Peyer's patch (tissue), 4 donors: ENCODE measurements around the gene MADCAM1. TPM values are rescaled to one million over a fixed set of nuclear protein-coding genes. Genes with fewer than 3 reads are reported as not detected.

Experiments
- DNase-seq, 3 donors: peaks; one replicate each; pipeline ENCODE4 v3.0.0-alpha.2; 2017 to 2019
- H3K27ac ChIP-seq, 4 donors: fragments of 200-600 bp; sonication (generic); one replicate each; pipeline ENCODE4 v1.5.1; 2016 to 2019
- H3K27me3 ChIP-seq, 2 donors: fragments of 200-600 bp; sonication (generic); one replicate each; pipeline ENCODE4 v1.5.1; 2019
- H3K36me3 ChIP-seq, 3 donors: fragments of 200-600 bp; sonication (generic); one replicate each; pipeline ENCODE4 v1.5.1; 2016 to 2019
- H3K4me1 ChIP-seq, 4 donors: fragments of 200-600 bp; sonication (generic); one replicate each; pipeline ENCODE4 v1.5.1; 2016 to 2019
- H3K4me3 ChIP-seq, 4 donors: fragments of 200-600 bp; sonication (generic); 1 replicate in 3 of 4; 2 replicates in 1 of 4; pipeline ENCODE4 v1.5.1; 2016 to 2019; ENCODE audit warnings: mild to moderate bottlenecking in 1 of 4
- H3K9me3 ChIP-seq, 4 donors: fragments of 200-600 bp; sonication (generic); one replicate each; pipeline ENCODE4 v1.5.1; 2016 to 2019; ENCODE audit warnings: mild to moderate bottlenecking in 1 of 4
- POLR2A ChIP-seq, 2 donors: fragments of 450-650 bp; IDR thresholded peaks; one replicate each; pipeline ENCODE4 v1.5.1; 2017; ENCODE audit warnings: antibody characterized with exemption in 2 of 2, mild to moderate bottlenecking in 2 of 2, moderate library complexity in 2 of 2
- total RNA-seq, 4 donors: library from RNA; depleted of rRNA; stranded (reverse); fragments of >200 nt; gene quantifications; one replicate each; pipeline ENCODE4 v1.1.0, GENCODE V29; 2016
- TF ChIP-seq, protein P1 (sequence below), 6 experiments: fragments of 450-650 bp in 4 of 6; fragments of 200-600 bp in 2 of 6; sonication (generic) in 1 of 6; IDR thresholded peaks; one replicate each; pipeline ENCODE4 v1.5.1; 2017 to 2019; ENCODE audit warnings: antibody characterized with exemption in 6 of 6, mild to moderate bottlenecking in 3 of 6, moderate library complexity in 1 of 6

The MADCAM1 gene
- total RNA-seq, 4 donors from 2014 or later: 1.4 to 25.6 (median 5.1) TPM

- H3K27me3 ChIP-seq: no peaks in the 10 kb centered on the region
- DNase-seq: no peak
- H3K9me3 ChIP-seq: no peaks in the 10 kb centered on the region
- no peak overlapping the region for H3K27ac ChIP-seq
- no peak overlapping the region for H3K4me3 ChIP-seq
- H3K36me3 ChIP-seq: no peaks in the 10 kb centered on the region
- peaks cover 0 to 6% (median 2%) of the 10 kb centered on the region in 4 donors for H3K4me1 ChIP-seq
- TF ChIP-seq POLR2A (IDR thresholded peaks at IDR 0.05): no peak
- TF ChIP-seq, protein P1, sequence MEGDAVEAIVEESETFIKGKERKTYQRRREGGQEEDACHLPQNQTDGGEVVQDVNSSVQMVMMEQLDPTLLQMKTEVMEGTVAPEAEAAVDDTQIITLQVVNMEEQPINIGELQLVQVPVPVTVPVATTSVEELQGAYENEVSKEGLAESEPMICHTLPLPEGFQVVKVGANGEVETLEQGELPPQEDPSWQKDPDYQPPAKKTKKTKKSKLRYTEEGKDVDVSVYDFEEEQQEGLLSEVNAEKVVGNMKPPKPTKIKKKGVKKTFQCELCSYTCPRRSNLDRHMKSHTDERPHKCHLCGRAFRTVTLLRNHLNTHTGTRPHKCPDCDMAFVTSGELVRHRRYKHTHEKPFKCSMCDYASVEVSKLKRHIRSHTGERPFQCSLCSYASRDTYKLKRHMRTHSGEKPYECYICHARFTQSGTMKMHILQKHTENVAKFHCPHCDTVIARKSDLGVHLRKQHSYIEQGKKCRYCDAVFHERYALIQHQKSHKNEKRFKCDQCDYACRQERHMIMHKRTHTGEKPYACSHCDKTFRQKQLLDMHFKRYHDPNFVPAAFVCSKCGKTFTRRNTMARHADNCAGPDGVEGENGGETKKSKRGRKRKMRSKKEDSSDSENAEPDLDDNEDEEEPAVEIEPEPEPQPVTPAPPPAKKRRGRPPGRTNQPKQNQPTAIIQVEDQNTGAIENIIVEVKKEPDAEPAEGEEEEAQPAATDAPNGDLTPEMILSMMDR (IDR thresholded peaks at IDR 0.05): no peak
These were observed 29.7 kb downstream of the MADCAM1 start for GRCh38 chr19:525857-526419.

DNA sequence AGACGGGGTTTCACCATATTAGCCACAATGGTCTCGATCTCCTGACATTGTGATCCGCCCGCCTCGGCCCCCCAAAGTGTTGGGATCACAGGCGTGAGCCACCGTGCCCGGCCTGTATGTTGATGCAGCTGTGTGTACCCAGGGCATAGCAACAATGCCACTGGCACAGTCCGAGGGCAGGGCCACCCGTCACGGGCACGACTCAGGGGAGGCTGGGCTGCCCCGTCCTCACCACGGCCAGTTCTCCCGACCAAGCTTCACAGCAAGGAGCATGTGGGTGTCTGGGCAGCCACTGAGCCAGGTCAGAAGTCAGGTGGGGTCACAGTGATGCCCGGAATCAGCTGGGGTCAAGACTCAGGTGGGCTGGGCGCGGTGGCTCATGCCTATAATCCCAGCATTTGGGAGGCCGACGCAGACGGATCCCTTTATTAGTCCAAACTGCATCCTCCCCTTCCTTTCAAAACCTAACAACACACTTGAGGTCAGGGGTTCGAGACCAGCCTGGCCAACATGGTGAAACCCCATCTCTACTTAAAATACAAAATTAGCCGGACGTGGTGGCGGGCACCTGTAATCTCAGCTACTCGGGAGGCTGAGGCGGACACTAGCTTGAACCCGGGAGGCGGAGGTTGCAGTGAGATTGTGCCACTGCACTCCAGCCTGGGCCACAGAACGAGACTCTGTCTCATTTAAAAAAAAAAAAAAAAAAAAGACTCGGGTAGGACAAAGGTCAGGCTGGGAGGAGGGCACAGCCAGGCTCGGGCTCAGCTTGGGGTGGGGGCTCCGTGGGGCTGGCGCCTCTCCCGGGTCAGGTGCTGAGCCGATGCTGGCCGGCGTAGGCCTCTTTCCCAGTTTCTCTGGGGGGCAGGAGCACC, 34.1 kb downstream of the MADCAM1 start:
- TF ChIP-seq POLR2A (IDR thresholded peaks at IDR 0.05): no peak
- peaks cover 0 to 2% (median 0%) of the 10 kb centered on the region in 3 donors for H3K36me3 ChIP-seq

DNA sequence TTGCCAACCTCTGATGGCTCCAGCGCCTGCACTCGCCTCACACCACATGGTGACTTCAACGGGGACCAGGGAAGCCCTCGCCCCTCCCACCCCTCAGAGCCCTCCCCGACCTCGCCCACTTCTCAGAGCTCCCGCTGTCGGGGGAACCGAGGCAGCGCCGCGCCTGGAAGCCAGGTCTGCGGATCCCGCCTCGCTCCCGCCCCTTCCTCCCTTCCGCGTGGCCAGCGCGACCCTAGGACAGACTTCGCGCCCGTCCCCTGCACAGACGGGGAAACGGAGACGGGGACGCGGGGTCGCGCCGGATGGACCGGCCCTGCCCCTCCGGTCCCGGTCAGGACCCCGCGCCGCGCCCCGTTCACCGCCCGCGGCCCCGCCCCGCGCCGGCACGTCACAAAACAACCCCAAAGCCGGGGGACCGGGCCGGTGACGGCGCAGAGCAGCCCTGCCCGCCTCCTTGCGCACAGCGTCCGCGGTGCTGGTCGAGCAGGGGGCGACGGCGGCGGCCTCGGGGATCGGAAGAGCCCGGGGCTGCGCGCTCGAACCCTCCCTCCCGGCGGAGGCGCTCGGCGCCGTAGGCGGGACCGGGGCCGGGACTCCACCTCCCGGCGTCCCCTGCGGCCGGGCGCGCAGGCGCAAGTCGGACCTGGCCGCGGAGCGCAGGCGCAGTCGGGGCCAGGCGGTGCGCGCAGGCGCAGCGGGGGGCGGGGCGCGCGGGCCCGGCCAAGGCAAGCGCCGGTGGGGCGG, 34.9 kb downstream of the MADCAM1 start:
- H3K27me3 ChIP-seq: no peaks in the 10 kb centered on the region
- H3K9me3 ChIP-seq: no peaks in the 10 kb centered on the region
- H3K27ac ChIP-seq: peak overlapping the region; percentile 95 to 98 (median 97)
- H3K4me3 ChIP-seq: peak overlapping the region; percentile 84 to 100 (median 98)
- H3K36me3 ChIP-seq: peaks cover 0 to 10% (median 0%) of the 10 kb centered on the region in 3 donors
- peak; percentile 72 to 91 (median 91) for DNase-seq
- peaks cover 4 to 22% (median 17%) of the 10 kb centered on the region in 4 donors for H3K4me1 ChIP-seq
- TF ChIP-seq POLR2A (IDR thresholded peaks at IDR 0.05): peak in 1 of 2 donors; percentile 57
- TF ChIP-seq, protein P1 (IDR thresholded peaks at IDR 0.05): no peak

More for the DNA sequence above, 34.1 kb downstream of the MADCAM1 start:
- Histone ChIP-seq H3K4me1 (peaks cover 4 to 22% (median 17%) of the 10 kb centered on the region in 4 donors), H3K4me3 (peak overlapping the region; percentile 84 to 100 (median 98)), H3K9me3 (no peaks in the 10 kb centered on the region), H3K27me3 (no peaks in the 10 kb centered on the region), H3K27ac (peak overlapping the region; percentile 95 to 98 (median 97))
- DNase-seq: peak in 1 of 3 donors; percentile 55

GRCh38 chr19:531753-532560, 35.7 kb downstream of the MADCAM1 start, which contains the start of gene CDC34:
Gene CDC34 (plus strand): TSS chr19:531760. CDS start chr19:531932, 172 bp downstream.
- Histone ChIP-seq H3K4me3 (peak within 1 kb of the TSS; percentile 84 to 100 (median 98)), H3K9me3 (no peaks in the 10 kb centered on the region), H3K4me1 (peaks cover 4 to 22% (median 17%) of the 10 kb centered on the region in 4 donors), H3K36me3 (peaks cover 0 to 18% (median 0%) of the 10 kb centered on the region in 3 donors), H3K27ac (peak within 1 kb of the TSS; percentile 95 to 98 (median 97)), H3K27me3 (no peaks in the 10 kb centered on the region)
- TF ChIP-seq POLR2A (IDR thresholded peaks at IDR 0.05): peak in 1 of 2 donors; percentile 88
- TF ChIP-seq, protein P1 (IDR thresholded peaks at IDR 0.05): no peak
- no peak for DNase-seq

- Histone ChIP-seq H3K4me1 (peaks cover 4 to 22% (median 17%) of the 10 kb centered on the region in 4 donors), H3K27ac (peak overlapping the region; percentile 85 to 98 (median 97)), H3K4me3 (peak overlapping the region; percentile 84 to 100 (median 98)), H3K9me3 (no peaks in the 10 kb centered on the region), H3K36me3 (peaks cover 0 to 22% (median 0%) of the 10 kb centered on the region in 3 donors), H3K27me3 (no peaks in the 10 kb centered on the region)
- TF ChIP-seq, protein P1 (IDR thresholded peaks at IDR 0.05): peak in 5 of 6 experiments; percentile 17 to 58 (median 39)
- no peak for TF ChIP-seq POLR2A (IDR thresholded peaks at IDR 0.05)
- DNase-seq: peak in 2 of 3 donors; percentile 70 to 71
These were observed 36.5 kb downstream of the MADCAM1 start for GRCh38 chr19:532561-533363.
